Subcutaneous abdominal adipose tissue (tissue), 5 donors: ENCODE results near the gene OGA.
"Not testable (repeated sequence)": the region's sequence is repeated elsewhere in the genome, so short reads cannot be mapped to it uniquely, and the experiment has no call there.

ENCODE experiments used
- H3K27ac ChIP-seq: one replicate; pipeline ENCODE4 v1.7.0; 2013; ENCODE audit warnings: low read depth, mild to moderate bottlenecking, inconsistent platforms, low read length, moderate library complexity
- H3K27me3 ChIP-seq, 5 donors: one replicate each; pipeline ENCODE4 v1.7.0; 2013; ENCODE audit warnings: low read length in 5 of 5, inconsistent platforms in 1 of 5; ENCODE audit not compliant: control insufficient read depth in 5 of 5, insufficient read depth in 4 of 5
- H3K36me3 ChIP-seq, 5 donors: one replicate each; pipeline ENCODE4 v1.7.0; 2013; ENCODE audit warnings: low read length in 5 of 5; ENCODE audit not compliant: control insufficient read depth in 5 of 5, insufficient read depth in 5 of 5
- H3K4me1 ChIP-seq, 5 donors: one replicate each; pipeline ENCODE4 v1.7.0; 2013; ENCODE audit warnings: low read length in 5 of 5, mild to moderate bottlenecking in 3 of 5, moderate library complexity in 1 of 5; ENCODE audit not compliant: control insufficient read depth in 5 of 5, insufficient read depth in 5 of 5
- H3K4me3 ChIP-seq, 5 donors: one replicate each; pipeline ENCODE4 v1.7.0; 2013; ENCODE audit warnings: low read length in 5 of 5, low read depth in 1 of 5
- H3K9ac ChIP-seq, 5 donors: one replicate each; pipeline ENCODE4 v1.7.0; 2013; ENCODE audit warnings: low read length in 5 of 5, mild to moderate bottlenecking in 4 of 5, moderate library complexity in 3 of 5
- H3K9me3 ChIP-seq, 5 donors: one replicate each; pipeline ENCODE4 v1.7.0; 2013; ENCODE audit warnings: low read length in 5 of 5; ENCODE audit not compliant: control insufficient read depth in 5 of 5
- donor health status: healthy.
- donor health status: healthy.
- donor health status: healthy.
- donor health status: healthy.
- donor health status: healthy.

OGA gene

DNA sequence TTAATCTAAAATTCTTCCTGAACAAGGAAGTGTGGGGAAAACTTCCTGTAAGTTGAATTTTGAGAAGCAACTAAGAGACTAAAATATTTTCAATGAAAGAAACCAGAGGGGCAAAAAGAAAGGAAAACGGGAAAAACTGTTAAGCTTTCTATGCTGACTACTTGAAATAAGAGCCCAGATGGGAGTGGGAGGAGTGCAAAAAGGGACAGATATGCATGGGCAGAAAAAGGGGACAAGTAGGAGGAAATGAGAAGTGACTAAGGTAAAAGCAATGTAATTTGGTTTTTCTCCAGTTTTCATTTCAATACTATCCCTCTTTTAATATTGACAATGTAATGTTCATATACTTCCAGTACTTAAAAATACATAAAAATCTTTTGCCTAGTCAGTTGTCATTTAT lies 11.1 kb downstream of the OGA start:
- H3K9ac ChIP-seq, result no peak overlapping the region
- H3K4me3 ChIP-seq, result no peak overlapping the region
- H3K27me3 ChIP-seq, result no peaks in the 10 kb centered on the region
- H3K9me3 ChIP-seq, result no peaks in the 10 kb centered on the region
- H3K36me3 ChIP-seq, result peaks cover 45 to 86% (median 71%) of the 10 kb centered on the region in 5 donors
- H3K27ac ChIP-seq, result no peak overlapping the region
- peaks cover 0 to 3% (median 0%) of the 10 kb centered on the region in 5 donors for H3K4me1 ChIP-seq

DNA sequence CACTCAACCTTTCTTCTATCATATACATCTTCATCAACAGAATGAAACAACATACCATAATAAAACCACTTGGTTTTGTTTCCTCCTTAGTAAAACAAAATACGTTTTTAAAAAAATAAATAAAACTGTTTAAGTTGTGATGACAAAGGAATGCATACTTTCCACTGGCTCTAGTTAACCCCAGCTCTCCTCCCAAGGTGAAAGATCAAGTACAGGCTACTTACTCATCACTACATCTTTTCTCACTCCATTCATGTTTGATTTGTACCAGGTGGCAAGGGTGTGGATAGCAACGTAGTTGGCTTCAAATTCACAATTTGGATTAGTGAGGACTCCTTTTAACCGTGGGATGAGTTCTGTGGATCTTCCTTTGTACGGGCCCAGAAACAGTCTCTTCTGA lies 14.7 kb downstream of the OGA start:
- H3K9ac ChIP-seq, result no peak overlapping the region
- no peaks in the 10 kb centered on the region for H3K4me1 ChIP-seq
- H3K9me3 ChIP-seq, result no peaks in the 10 kb centered on the region
- no peak overlapping the region for H3K4me3 ChIP-seq
- no peak overlapping the region for H3K27ac ChIP-seq
- peaks cover 50 to 92% (median 81%) of the 10 kb centered on the region in 5 donors for H3K36me3 ChIP-seq
- H3K27me3 ChIP-seq, result no peaks in the 10 kb centered on the region

DNA sequence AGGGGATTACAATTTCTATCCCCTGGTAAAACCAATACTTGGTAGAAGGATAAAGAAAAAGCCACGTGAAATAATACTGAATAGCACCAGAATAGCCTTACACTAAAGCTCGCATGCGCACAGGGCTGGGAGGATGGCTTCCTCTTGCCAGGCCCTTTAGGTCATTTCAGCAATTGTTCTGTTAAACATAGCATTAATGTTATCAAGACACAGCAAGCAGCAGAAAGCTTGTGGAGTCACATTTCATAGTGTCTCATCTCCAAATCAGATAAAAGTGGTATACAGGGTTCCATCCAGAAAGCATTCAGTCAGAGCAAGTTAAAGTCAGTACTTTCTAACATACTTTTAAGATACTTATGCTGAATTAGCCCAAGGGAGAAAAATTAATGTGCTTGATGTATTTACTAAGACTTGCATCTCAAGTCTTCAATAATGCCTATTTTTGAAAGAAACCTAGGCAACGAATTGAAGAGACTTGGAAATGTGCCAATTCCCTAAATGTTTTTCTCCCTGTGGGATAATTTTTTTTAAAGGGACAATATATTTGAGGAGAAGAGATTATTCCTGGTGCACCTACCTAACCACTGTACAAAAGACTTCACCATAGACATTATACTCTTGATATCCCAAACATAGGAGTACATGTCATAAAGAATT lies 20.7 kb downstream of the OGA start:
- Histone ChIP-seq H3K4me3 (no peak overlapping the region), H3K36me3 (peaks cover 66 to 99% (median 89%) of the 10 kb centered on the region in 5 donors), H3K27ac (no peak overlapping the region), H3K9me3 (no peaks in the 10 kb centered on the region), H3K4me1 (no peaks in the 10 kb centered on the region), H3K9ac (no peak overlapping the region), H3K27me3 (no peaks in the 10 kb centered on the region)

DNA sequence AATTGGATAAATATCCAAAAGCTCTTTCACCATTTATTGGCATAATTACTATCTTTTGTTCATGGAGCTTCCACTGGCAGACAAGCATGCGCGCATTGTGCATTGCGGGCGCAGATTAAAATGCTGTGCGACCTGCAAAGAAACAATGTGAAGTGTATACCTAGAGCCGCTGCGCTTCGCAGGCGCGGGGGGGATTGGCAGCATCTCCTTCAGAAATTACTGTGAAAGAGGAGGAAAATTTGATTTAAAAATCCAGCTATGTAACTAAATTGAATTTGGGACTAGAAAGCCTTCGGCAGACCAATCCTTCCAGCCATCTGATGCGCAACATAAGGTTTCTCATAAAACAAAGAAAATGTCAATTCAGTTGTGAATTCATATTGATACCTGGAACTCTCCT lies 24.7 kb downstream of the OGA start:
- Histone ChIP-seq H3K9me3 (no peaks in the 10 kb centered on the region), H3K36me3 (peaks cover 65 to 94% (median 85%) of the 10 kb centered on the region in 5 donors)

GRCh38 chr10:101789686-101790085 lies 28.6 kb downstream of the OGA start:
- Histone ChIP-seq H3K9me3 (no peaks in the 10 kb centered on the region), H3K27me3 (no peaks in the 10 kb centered on the region), H3K4me3 (no peak overlapping the region), H3K4me1 (peaks cover 0 to 5% (median 0%) of the 10 kb centered on the region in 5 donors), H3K9ac (no peak overlapping the region), H3K27ac (no peak overlapping the region), H3K36me3 (peaks cover 62 to 93% (median 82%) of the 10 kb centered on the region in 5 donors)

More for the DNA sequence above, 24.7 kb downstream of the OGA start:
- Histone ChIP-seq H3K4me3 (no peak overlapping the region), H3K9ac (no peak overlapping the region), H3K4me1 (no peaks in the 10 kb centered on the region), H3K27ac (no peak overlapping the region), H3K27me3 (no peaks in the 10 kb centered on the region)

DNA sequence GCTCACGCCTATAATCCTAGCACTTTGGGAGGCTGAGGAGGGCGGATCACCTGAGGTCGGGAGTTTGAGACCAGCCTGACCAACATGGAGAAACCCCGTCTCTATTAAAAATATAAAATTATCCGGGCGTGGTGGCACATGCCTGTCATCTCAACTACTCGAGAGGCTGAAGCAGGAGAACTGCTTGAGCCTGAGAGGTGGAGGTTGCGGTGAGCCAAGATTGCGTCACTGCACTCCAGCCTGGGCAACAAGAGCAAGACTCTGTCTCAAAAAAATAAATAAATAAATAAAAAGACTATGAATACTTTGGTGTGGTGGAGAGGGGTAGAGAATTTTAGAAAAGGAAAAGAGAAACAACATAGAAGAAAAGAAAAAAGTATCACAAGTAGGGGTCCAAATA lies 29.0 kb downstream of the OGA start:
- not testable (repeated sequence) for H3K4me1 ChIP-seq, H3K27ac ChIP-seq, H3K4me3 ChIP-seq, H3K9ac ChIP-seq, H3K27me3 ChIP-seq, H3K9me3 ChIP-seq
- peaks cover 61 to 93% (median 82%) of the 10 kb centered on the region in 5 donors for H3K36me3 ChIP-seq

DNA sequence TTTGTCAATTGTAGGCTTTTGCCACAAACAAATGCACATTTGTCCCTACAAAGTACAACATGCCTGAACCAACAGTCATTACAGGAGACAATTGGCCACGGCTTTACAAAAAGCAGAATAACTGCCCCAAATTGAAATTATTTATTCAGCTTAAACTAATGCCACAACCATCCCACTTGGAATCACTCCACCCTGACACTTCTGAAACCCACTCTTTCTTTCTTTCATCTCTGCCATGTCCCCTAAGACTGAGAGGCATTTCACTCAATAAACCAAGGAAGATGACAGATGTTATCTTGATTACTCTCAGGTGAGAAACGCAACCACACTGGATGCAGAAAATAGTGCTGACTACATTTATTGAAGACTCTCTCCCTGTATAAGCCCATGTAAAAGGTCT lies 32.4 kb downstream of the OGA start:
- Histone ChIP-seq H3K4me3 (no peak overlapping the region), H3K9ac (no peak overlapping the region), H3K9me3 (no peaks in the 10 kb centered on the region), H3K27ac (no peak overlapping the region), H3K36me3 (peaks cover 41 to 72% (median 57%) of the 10 kb centered on the region in 5 donors), H3K4me1 (peaks cover 0 to 30% (median 26%) of the 10 kb centered on the region in 5 donors), H3K27me3 (no peaks in the 10 kb centered on the region)

DNA sequence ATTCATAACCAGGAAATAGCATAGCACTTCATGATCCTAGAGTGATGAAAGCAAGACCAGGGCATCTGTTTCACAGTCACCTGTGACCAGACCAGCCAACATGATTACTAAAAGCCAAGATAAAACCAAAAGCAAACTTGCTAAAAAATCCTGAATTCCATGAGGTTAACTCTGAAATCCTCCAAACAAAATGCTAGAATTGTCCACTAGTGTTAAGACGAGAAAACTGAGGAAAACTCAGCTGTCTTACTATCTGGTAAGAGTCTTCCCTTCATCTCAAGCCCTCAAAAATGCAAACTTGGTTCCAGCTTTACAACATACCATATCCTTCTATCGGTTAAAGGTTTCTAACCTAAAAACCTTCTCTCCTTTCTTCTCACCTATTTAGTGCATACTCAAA lies 33.7 kb downstream of the OGA start:
- H3K36me3 ChIP-seq, result peaks cover 35 to 62% (median 48%) of the 10 kb centered on the region in 5 donors
- peak overlapping the region in 1 of 5 donors; percentile 83 for H3K9ac ChIP-seq
- no peaks in the 10 kb centered on the region for H3K9me3 ChIP-seq
- peaks cover 3 to 42% (median 39%) of the 10 kb centered on the region in 5 donors for H3K4me1 ChIP-seq
- H3K4me3 ChIP-seq, result no peak overlapping the region
- no peaks in the 10 kb centered on the region for H3K27me3 ChIP-seq
- no peak overlapping the region for H3K27ac ChIP-seq

GRCh38 chr10:101783736-101784118 lies 34.5 kb downstream of the OGA start:
- peaks cover 32 to 55% (median 40%) of the 10 kb centered on the region in 5 donors for H3K36me3 ChIP-seq
- H3K27ac ChIP-seq, result peak overlapping the region; percentile 55
- peak overlapping the region in 4 of 5 donors; percentile 56 to 83 (median 75) for H3K9ac ChIP-seq
- no peaks in the 10 kb centered on the region for H3K9me3 ChIP-seq
- peaks cover 3 to 49% (median 47%) of the 10 kb centered on the region in 5 donors for H3K4me1 ChIP-seq
- H3K4me3 ChIP-seq, result peak overlapping the region; percentile 66 to 78 (median 74)
- H3K27me3 ChIP-seq, result peaks cover 0 to 3% (median 0%) of the 10 kb centered on the region in 5 donors

GRCh38 chr10:101782811-101783735 lies 35.2 kb downstream of the OGA start, which contains the start of gene NPM3:
TSS of gene NPM3 (minus strand) at chr10:101783446. CDS start at chr10:101783390, 56 bp downstream.
- H3K9ac ChIP-seq, result peak within 1 kb of the TSS; percentile 16 to 83 (median 74)
- peak within 1 kb of the TSS; percentile 66 to 78 (median 74) for H3K4me3 ChIP-seq
- H3K9me3 ChIP-seq, result no peaks in the 10 kb centered on the region
- H3K27ac ChIP-seq, result peak within 1 kb of the TSS; percentile 55
- H3K36me3 ChIP-seq, result peaks cover 31 to 49% (median 39%) of the 10 kb centered on the region in 5 donors
- H3K4me1 ChIP-seq, result peaks cover 3 to 50% (median 48%) of the 10 kb centered on the region in 5 donors
- H3K27me3 ChIP-seq, result peaks cover 0 to 8% (median 2%) of the 10 kb centered on the region in 5 donors
